SU-DHL-6 (cell line): ENCODE results near the gene RUNX1.

Source experiments
- H2AFZ ChIP-seq: fragments of 200-600 bp; sonication (generic); 2 replicates; pipeline ENCODE4 v1.6.1; 2014; ENCODE audit warnings: low read depth, mild to moderate bottlenecking, moderate library complexity, mixed read lengths, antibody characterized with exemption, low read length; ENCODE audit not compliant: severe bottlenecking
- H3F3A ChIP-seq: fragments of 200-600 bp; shearing (Covaris generic); 2 replicates; pipeline ENCODE4 v1.6.0; 2016; ENCODE audit warnings: antibody characterized with exemption, mild to moderate bottlenecking; ENCODE audit not compliant: insufficient read depth
- H3K27ac ChIP-seq: fragments of 200-600 bp; sonication (generic); 2 replicates; pipeline ENCODE4 v1.5.1; 2016; ENCODE audit warnings: low read depth, mild to moderate bottlenecking, low read length, moderate library complexity, mixed read lengths
- H3K27me3 ChIP-seq: fragments of 200-600 bp; sonication (generic), shearing (Covaris generic); 2 replicates; pipeline ENCODE4 v1.6.0; 2014; ENCODE audit warnings: mild to moderate bottlenecking, low read length
- H3K36me3 ChIP-seq: fragments of 200-600 bp; sonication (generic); 2 replicates; pipeline ENCODE4 v1.6.1; 2014; ENCODE audit warnings: mild to moderate bottlenecking, low read length, mixed read lengths
- H3K4me2 ChIP-seq: fragments of 300-600, 200-600 bp; shearing (Covaris generic), sonication (generic); 2 replicates; pipeline ENCODE4 v1.6.0; 2014; ENCODE audit warnings: low read length, low read depth, mild to moderate bottlenecking; ENCODE audit not compliant: poor library complexity, severe bottlenecking
- H3K4me3 ChIP-seq: fragments of 200-600 bp; sonication (generic); 2 replicates; pipeline ENCODE4 v1.5.1; 2014; ENCODE audit warnings: antibody characterized with exemption, low read length, mild to moderate bottlenecking, mixed read lengths; ENCODE audit not compliant: insufficient read depth, poor library complexity, severe bottlenecking
- H3K79me2 ChIP-seq: fragments of 200-600 bp; sonication (generic); 2 replicates; pipeline ENCODE4 v1.6.1; 2014; ENCODE audit warnings: mild to moderate bottlenecking, low read length, moderate library complexity; ENCODE audit not compliant: insufficient read depth
- H3K9ac ChIP-seq: fragments of 200-600 bp; sonication (generic); 2 replicates; pipeline ENCODE4 v1.7.0; 2014; ENCODE audit warnings: mild to moderate bottlenecking, low read length
- H3K9me2 ChIP-seq: fragments of 200-600 bp; sonication (generic); replicated peaks from 2 replicates; pipeline ENCODE4 v1.6.1; 2014; ENCODE audit warnings: low read length; ENCODE audit not compliant: insufficient read depth
- H3K9me3 ChIP-seq: fragments of 200-600 bp; sonication (generic); 2 replicates; pipeline ENCODE4 v1.6.1; 2014; ENCODE audit warnings: low read length, mixed read lengths; ENCODE audit not compliant: insufficient read depth
- H4K20me1 ChIP-seq: fragments of 200-600 bp; sonication (generic); 2 replicates; pipeline ENCODE4 v1.6.1; 2014; ENCODE audit warnings: low read depth, mild to moderate bottlenecking, antibody characterized with exemption, low read length, moderate library complexity, mixed read lengths
- CTCF ChIP-seq: fragments of 200-600 bp; sonication (generic); IDR thresholded peaks from one replicate; pipeline ENCODE4 v1.5.1; 2017; ENCODE audit warnings: antibody characterized with exemption, mild to moderate bottlenecking, low read length, moderate library complexity; ENCODE audit not compliant: insufficient read depth, poor library complexity, severe bottlenecking
- EZH2phosphoT487 ChIP-seq: fragments of 200-600 bp; sonication (generic), shearing (Covaris generic); conservative IDR thresholded peaks from 2 replicates; pipeline ENCODE4 v1.6.1; 2018; ENCODE audit warnings: mild to moderate bottlenecking, antibody characterized with exemption, low read length, moderate library complexity, mixed read lengths

Gene RUNX1

DNA sequence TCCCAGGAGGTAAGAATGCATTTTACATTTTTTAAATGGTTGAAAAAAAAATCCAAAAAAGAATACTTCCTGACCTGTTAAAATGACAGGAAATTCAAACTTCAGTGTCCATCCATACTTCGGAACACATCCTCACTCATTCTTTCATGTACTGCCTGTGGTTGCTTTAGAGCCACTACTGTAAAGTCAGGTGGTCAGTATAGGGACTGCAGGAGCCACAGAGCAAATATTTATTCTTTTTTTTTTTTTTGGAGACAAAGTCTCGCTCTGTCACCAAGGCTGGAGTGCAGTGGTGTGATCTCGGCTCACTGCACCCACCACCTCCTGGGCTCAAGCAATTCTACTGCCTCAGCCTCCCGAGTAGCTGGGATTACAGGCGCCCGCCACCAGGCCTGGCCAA is 255.6 kb downstream of the RUNX1 start:
- no peaks in the 10 kb centered on the region for H3F3A ChIP-seq
- no peak overlapping the region for H3K4me2 ChIP-seq
- H3K9me3 ChIP-seq: no peaks in the 10 kb centered on the region
- no peak for TF ChIP-seq CTCF
- no peak for TF ChIP-seq EZH2phosphoT487
- no peak overlapping the region for H3K4me3 ChIP-seq
- H3K27ac ChIP-seq: no peak overlapping the region
- peaks cover 7% of the 10 kb centered on the region; the same call in 1 of the 2 replicates for H3K36me3 ChIP-seq
- no peaks in the 10 kb centered on the region for H3K27me3 ChIP-seq
- no peak overlapping the region for H2AFZ ChIP-seq
- H4K20me1 ChIP-seq: no peaks in the 10 kb centered on the region
- no peaks in the 10 kb centered on the region for H3K9me2 ChIP-seq
- no peaks in the 10 kb centered on the region for H3K79me2 ChIP-seq
- H3K9ac ChIP-seq: no peak overlapping the region

GRCh38 chr21:34792504-34793089 is 256.5 kb downstream of the RUNX1 start:
- H2AFZ ChIP-seq: no peak overlapping the region

DNA sequence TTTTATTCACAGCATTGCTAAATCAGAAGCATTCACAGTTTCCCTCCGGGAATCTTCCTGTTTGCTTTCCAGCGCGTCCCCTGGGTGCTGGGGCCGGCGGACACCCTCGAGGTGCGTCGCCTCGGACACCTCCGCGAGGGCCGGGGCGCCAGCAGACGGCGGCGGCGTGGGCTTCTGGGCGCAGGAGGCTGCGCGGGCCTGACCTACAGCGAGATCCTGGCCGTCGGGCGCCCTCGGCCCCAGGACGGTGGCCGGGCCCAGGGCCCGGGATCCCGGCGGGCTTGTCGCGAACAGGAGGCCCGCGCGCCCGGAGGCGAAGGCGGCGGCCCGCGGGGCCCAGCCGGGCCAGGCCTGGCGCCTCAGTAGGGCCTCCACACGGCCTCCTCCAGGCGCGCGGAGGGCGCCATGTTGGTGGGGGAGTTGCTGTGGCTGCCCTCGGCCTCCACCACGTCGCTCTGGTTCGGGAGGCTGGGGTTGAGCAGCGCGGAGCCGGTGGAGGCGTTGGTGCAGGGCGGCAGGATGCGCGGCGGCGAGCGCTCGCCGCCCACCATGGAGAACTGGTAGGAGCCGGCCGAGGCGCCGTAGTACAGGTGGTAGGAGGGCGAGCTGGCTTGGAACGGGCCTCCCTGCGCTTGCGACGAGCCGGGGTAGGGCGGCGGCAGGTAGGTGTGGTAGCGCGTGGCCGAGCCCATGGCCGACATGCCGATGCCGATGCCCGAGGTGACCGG is 257.2 kb downstream of the RUNX1 start:
- Histone ChIP-seq H3K4me3 (no peak overlapping the region), H3K9ac (no peak overlapping the region), H3K27ac (no peak overlapping the region), H2AFZ (no peak overlapping the region), H3K4me2 (no peak overlapping the region), H3K9me3 (no peaks in the 10 kb centered on the region), H3K79me2 (no peaks in the 10 kb centered on the region), H4K20me1 (no peaks in the 10 kb centered on the region), H3F3A (no peaks in the 10 kb centered on the region), H3K27me3 (no peaks in the 10 kb centered on the region), H3K9me2 (no peaks in the 10 kb centered on the region), H3K36me3 (no peaks in the 10 kb centered on the region; the same call in 1 of the 2 replicates)
- TF ChIP-seq CTCF (no peak), EZH2phosphoT487 (no peak)

More at GRCh38 chr21:34792504-34793089, 256.5 kb downstream of the RUNX1 start:
- H3K4me2 ChIP-seq: no peak overlapping the region
- H3K27ac ChIP-seq: no peak overlapping the region
- H3K36me3 ChIP-seq: peaks cover 5% of the 10 kb centered on the region; the same call in 1 of the 2 replicates
- H3K79me2 ChIP-seq: no peaks in the 10 kb centered on the region
- H3K9me3 ChIP-seq: no peaks in the 10 kb centered on the region
- no peaks in the 10 kb centered on the region for H4K20me1 ChIP-seq
- H3K4me3 ChIP-seq: no peak overlapping the region
- no peak overlapping the region for H3K9ac ChIP-seq
- no peaks in the 10 kb centered on the region for H3K9me2 ChIP-seq
- no peaks in the 10 kb centered on the region for H3F3A ChIP-seq
- no peaks in the 10 kb centered on the region for H3K27me3 ChIP-seq
- TF ChIP-seq EZH2phosphoT487: no peak
- TF ChIP-seq CTCF: no peak
